Skin of body (tissue), 2 donors: ENCODE measurements around the gene SLC25A22. TPM values are rescaled to one million over a fixed set of nuclear protein-coding genes. Genes with fewer than 3 reads are reported as not detected.

ENCODE experiments used
- DNase-seq: peaks from one replicate; lab custom pipeline; 2025; lab: John Stamatoyannopoulos, UW
- total RNA-seq: library from RNA; depleted of rRNA; stranded (reverse); fragments of >200 nt; gene quantifications from one replicate; pipeline ENCODE4 v1.2.3, GENCODE V29; 2014

The SLC25A22 gene
- total RNA-seq, 1 donor from 2014 or later: 11.6 TPM

GRCh38 chr11:774873-775592 is 23.0 kb downstream of the SLC25A22 start:
- DNase-seq: no peak

GRCh38 chr11:773830-774229 is 24.3 kb downstream of the SLC25A22 start:
- DNase-seq: no peak

GRCh38 chr11:773425-773824 is 24.7 kb downstream of the SLC25A22 start:
- DNase-seq: no peak

GRCh38 chr11:772429-773390 is 25.4 kb downstream of the SLC25A22 start:
- no peak for DNase-seq

GRCh38 chr11:771617-772204 is 26.4 kb downstream of the SLC25A22 start:
- no peak for DNase-seq

- no peak for DNase-seq
Observed at GRCh38 chr11:770642-771616, 27.2 kb downstream of the SLC25A22 start.

- DNase-seq: no peak
Observed at GRCh38 chr11:769887-770641, 28.0 kb downstream of the SLC25A22 start.

GRCh38 chr11:767238-767637 is 30.8 kb downstream of the SLC25A22 start:
- no peak for DNase-seq

GRCh38 chr11:766936-767210 is 31.2 kb downstream of the SLC25A22 start:
- no peak for DNase-seq

GRCh38 chr11:766106-766935 is 31.8 kb downstream of the SLC25A22 start:
- no peak for DNase-seq

GRCh38 chr11:765802-766091 is 32.3 kb downstream of the SLC25A22 start:
- DNase-seq: no peak

GRCh38 chr11:765025-765801 is 32.9 kb downstream of the SLC25A22 start:
- no peak for DNase-seq

- no peak for DNase-seq
Observed at GRCh38 chr11:764322-765024, 33.6 kb downstream of the SLC25A22 start.

- no peak for DNase-seq
Observed at GRCh38 chr11:763549-764321, 34.3 kb downstream of the SLC25A22 start.

- DNase-seq: no peak
Observed at GRCh38 chr11:763073-763463, 35.0 kb downstream of the SLC25A22 start.

GRCh38 chr11:762421-763072 is 35.5 kb downstream of the SLC25A22 start:
- DNase-seq: peak; percentile 54

GRCh38 chr11:761526-762108 is 36.5 kb downstream of the SLC25A22 start:
- no peak for DNase-seq
